ENCODE results near the gene CAPN10.

GRCh38 chr2:240614391-240614790 lies 27.9 kb downstream of the CAPN10 start:
- TF ChIP-seq EZH2 (IDR thresholded peaks at IDR 0.05; ENCODE audit: insufficient read depth, poor library complexity, severe bottlenecking) (no peak), EZH2phosphoT487 (IDR thresholded peaks at IDR 0.05; ENCODE audit: insufficient read depth, low read depth) (no peak)

All from GM23248 (cell line).